Urinary bladder (tissue), 4 donors: ENCODE results near the gene SERPINA12. TPM values are rescaled to one million over a fixed set of nuclear protein-coding genes. Genes with fewer than 3 reads are reported as not detected.

Experiments used
- DNase-seq: peaks from one replicate; pipeline ENCODE4 v3.0.0-alpha.2; 2015; ENCODE audit errors: extremely low spot score
- H3K27ac ChIP-seq: one replicate; pipeline ENCODE4 v1.5.1; 2013; ENCODE audit warnings: low read depth, mild to moderate bottlenecking, moderate library complexity
- H3K36me3 ChIP-seq: one replicate; pipeline ENCODE4 v1.6.1; 2013; ENCODE audit warnings: mild to moderate bottlenecking, moderate library complexity; ENCODE audit not compliant: insufficient read depth
- H3K4me1 ChIP-seq: one replicate; pipeline ENCODE4 v1.6.1; 2013; ENCODE audit warnings: mild to moderate bottlenecking, moderate library complexity; ENCODE audit not compliant: insufficient read depth
- H3K4me3 ChIP-seq: one replicate; pipeline ENCODE4 v1.5.1; 2013; ENCODE audit warnings: low read depth, low read length
- WGBS: extraction: QIAGEN DNeasy Blood & Tissue Kit; methylation state at CpG from one replicate; pipeline ENCODE4 v1.1.7; 2013; 5-methylcytosine and 5-hydroxymethylcytosine counted together
- polyA plus RNA-seq: library from polyadenylated mRNA; stranded (reverse); fragments of 200-250 nt; gene quantifications from one replicate; pipeline ENCODE4 v1.2.3, GENCODE V29; 2013
- total RNA-seq: library from RNA; depleted of rRNA; stranded (reverse); fragments of >200 nt; gene quantifications from one replicate; pipeline ENCODE4 v1.2.3, GENCODE V29; 2014
- donor health status: healthy with polysubstance abuse.
- donor health status: healthy.

The SERPINA12 gene
- total and polyA plus RNA-seq, 2 donors = not detected

DNA sequence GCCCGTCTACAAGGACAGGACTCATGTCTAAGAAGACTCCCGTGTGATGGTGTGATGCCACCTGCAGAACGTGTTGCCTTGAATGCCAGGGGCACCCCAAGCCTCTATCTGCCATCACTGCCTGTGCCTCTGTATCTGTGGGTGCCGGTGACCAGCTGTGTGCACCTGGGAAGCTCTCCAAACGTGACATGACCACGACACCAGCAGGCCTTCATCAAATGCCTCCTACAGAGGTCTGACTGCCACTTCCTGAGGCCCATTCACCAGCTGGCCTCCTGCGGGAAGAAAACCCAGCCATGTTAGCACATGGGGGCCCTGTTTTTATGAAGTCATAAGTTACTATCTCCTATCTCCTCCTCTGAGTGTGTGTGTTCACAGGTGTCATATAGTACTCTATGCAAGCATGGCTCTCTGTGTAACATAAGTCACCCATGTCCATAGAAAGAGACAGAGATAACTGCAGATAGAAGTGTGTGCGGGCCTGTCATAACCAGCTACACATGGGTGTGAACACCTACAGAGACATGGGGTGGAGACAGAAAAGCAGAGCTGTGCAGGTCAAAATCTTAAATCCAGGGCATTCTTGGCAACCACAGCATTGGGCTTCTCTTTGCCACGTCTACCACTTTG lies 33.7 kb upstream of the SERPINA12 start:
- Histone ChIP-seq H3K36me3 (no peaks in the 10 kb centered on the region), H3K27ac (no peak overlapping the region), H3K4me3 (no peak overlapping the region), H3K4me1 (no peaks in the 10 kb centered on the region)
- 60% methylated on average over 9 of the region's 9 CpGs for WGBS
- no peak for DNase-seq

DNA sequence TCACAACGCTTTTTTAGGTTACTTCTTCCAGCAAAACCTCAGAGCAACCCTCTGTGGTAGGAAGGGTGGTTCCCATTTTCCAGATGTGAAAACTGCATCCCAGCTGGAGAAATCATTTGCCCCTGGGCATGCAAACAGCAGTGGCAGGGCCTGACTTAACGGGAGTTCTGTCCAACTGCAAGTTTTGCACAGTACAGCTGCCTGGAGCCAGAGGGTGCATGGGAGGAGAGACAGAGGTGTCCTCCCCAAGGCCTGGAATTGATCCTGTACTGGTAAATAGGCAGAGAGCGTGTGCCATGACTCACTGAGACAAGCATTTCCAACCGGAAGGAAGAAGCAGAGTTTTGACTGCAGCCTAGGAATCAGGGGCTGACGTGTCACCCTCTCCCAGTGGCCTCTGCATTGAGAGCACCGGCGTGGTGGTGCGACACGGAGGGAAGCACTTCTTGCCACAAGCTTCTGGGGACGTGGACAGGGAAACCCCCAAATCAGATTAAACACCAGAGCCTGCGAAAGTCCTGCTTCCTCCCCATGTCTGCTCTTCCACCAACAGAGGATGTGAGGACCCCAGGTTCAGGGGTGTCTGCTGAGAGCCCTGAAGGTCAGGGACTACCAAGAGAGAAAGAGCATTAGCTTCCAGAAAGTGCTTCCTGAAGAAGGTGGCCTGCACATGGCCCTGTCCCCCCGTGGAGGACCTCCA lies 33.0 kb upstream of the SERPINA12 start:
- DNase-seq = no peak
- no peak overlapping the region for H3K27ac ChIP-seq
- 79% methylated on average over 12 of the region's 12 CpGs for WGBS
- H3K36me3 ChIP-seq = no peaks in the 10 kb centered on the region
- H3K4me3 ChIP-seq = no peak overlapping the region
- no peaks in the 10 kb centered on the region for H3K4me1 ChIP-seq

DNA sequence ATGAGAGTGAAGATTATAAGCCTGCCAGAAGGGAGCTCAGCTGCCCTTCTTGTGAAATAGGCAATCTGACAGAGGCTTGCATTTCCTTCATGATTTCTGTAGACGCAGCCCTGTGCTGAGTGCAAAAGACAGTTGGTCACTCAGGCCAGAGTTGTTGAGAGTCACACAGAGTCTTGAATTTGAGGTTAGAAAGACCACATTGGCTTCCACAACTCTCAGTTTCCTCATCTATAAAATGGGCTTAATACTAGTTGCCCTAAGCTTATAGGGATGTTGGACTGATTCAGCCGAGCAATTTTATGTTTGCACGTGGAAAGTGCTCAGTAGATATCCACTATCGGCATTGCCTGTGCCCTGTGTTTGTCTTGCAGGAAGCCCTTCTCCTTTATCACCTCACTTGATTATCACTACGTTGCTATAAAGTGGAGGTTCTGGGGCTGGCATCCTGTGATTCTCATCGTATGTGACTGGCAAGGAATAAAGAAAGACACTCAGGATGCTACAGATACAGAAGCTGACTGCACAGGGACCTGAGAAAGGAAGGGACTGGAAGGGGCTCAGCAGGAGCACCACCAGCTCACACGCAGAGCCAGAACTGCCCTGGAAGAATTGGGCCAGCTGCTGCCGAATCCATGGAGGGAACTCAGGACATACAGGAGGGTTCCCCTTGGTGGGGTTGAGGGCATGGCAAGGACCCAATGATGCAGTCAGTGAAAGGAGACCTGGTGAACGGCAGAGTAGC lies 32.1 kb upstream of the SERPINA12 start:
- no peak overlapping the region for H3K27ac ChIP-seq
- DNase-seq = no peak
- H3K36me3 ChIP-seq = no peaks in the 10 kb centered on the region
- 73% methylated on average over 9 of the region's 9 CpGs for WGBS
- no peak overlapping the region for H3K4me3 ChIP-seq
- H3K4me1 ChIP-seq = no peaks in the 10 kb centered on the region

DNA sequence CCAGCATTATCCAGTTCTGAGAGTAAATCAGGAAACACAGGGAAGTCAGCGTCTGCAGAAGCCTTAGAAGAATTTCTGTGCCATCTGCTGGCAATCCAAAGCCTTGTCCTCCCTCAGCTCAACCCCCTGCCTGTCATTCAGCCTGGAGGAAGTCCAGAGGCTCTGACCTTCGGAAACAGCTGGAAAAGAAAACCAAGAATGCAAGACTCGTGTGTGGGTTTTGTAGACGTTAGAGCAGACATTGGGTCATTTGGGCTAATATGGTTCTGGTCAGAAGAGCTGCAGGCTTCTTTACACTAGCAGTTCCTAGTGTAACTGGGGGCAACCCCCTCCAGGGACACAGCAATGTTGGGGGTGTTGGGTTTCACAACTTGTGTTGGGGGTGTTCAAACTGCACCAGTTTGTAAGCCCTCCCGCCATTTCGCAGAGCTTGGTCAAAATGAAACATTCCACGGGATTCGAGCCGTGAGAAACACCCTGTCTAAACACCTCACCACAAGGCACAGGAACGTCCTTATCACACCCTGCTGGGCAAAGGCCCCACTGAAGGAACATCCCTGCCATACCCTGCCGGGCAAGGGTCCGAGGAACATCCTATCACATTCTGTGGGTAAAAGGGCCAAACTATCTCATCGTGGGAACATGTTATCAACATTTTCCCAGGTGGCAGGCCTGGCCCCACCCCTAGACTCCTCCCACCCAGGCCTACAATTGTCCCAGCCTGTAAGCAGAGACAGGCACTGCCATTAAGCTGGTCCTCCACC lies 30.9 kb upstream of the SERPINA12 start:
- H3K4me3 ChIP-seq = no peak overlapping the region
- DNase-seq = no peak
- no peaks in the 10 kb centered on the region for H3K36me3 ChIP-seq
- no peak overlapping the region for H3K27ac ChIP-seq
- no peaks in the 10 kb centered on the region for H3K4me1 ChIP-seq
- 36% methylated on average over 13 of the region's 13 CpGs for WGBS

DNA sequence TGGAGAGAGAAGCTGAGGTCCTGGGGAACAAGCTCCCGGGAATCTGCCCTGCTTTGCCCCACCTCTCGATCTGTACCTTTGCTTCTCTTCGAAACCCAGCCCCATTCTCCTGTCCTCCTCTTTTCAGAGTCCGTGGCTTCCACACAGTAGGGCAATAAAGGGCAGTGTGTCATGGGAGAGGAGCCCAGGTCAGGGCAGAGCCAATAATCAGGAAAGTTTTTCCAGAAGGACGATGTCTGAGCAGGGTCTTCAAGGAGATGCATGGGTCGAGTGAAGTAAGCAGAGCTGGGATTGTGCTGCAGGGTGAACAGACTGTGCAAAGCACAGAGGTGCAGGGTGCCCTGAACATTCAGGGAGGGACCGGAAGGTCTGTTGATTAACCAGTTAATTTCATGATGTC lies 29.9 kb upstream of the SERPINA12 start:
- no peak for DNase-seq
- Histone ChIP-seq H3K4me3 (no peak overlapping the region), H3K4me1 (no peaks in the 10 kb centered on the region), H3K36me3 (no peaks in the 10 kb centered on the region), H3K27ac (no peak overlapping the region)
- 73% methylated on average over 7 of the region's 7 CpGs for WGBS

DNA sequence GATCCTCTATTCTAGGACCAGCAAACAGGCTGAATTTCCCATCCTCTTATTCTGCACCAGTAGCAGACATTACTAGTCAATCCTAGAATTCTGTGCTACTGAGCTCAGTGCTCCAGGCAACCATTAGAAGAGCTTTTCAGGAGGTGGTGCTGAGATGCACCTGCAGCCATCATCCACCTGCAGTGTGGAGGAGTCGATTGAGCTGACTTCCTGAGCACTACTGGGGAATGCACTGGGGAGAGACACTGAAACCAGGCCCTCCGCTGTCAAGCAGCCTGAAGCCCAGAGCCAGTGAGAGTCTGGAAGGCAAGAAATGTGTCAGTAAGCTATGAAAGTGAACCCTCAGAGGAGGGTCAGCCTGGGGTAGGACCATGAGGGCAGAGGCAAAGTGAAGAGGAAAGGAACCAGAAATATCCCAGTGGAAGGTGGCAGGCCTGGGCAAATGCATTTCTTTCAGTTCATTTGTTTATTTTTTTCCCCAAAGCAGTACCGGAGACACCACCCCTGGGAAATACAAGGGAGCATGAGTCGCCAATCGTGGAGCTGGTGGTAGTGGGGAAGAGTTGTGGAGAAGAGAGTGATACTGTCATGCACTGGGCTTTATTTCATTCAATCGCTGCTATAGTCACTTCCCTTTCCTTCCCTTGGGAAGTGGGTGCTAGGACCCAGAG lies 28.9 kb upstream of the SERPINA12 start:
- no peak overlapping the region for H3K27ac ChIP-seq
- no peak for DNase-seq
- no peaks in the 10 kb centered on the region for H3K36me3 ChIP-seq
- WGBS = 85% methylated on average over 6 of the region's 6 CpGs
- H3K4me3 ChIP-seq = no peak overlapping the region
- no peaks in the 10 kb centered on the region for H3K4me1 ChIP-seq

DNA sequence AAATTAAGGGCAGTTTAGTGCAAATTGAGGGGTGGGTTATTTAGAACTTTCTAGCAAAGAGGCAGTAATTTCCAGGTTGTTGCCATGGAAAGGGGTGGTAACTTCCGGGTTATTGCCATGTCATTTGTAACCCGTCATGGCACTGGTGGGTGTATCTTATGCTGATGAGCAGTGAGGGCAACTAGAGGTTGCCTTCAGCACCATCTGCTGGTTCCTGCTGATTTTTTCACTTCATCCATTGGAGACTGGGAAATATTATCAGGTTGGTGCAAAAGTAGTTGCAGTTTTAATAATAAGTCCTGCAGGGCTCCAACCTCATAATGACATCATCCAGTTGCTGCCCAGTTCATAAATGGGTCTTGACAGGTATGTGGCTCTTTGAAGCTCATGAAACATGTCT lies 27.6 kb upstream of the SERPINA12 start:
- H3K36me3 ChIP-seq = no peaks in the 10 kb centered on the region
- WGBS = 35% methylated on average over 2 of the region's 2 CpGs
- no peak overlapping the region for H3K27ac ChIP-seq
- H3K4me1 ChIP-seq = no peaks in the 10 kb centered on the region
- H3K4me3 ChIP-seq = no peak overlapping the region
- no peak for DNase-seq

DNA sequence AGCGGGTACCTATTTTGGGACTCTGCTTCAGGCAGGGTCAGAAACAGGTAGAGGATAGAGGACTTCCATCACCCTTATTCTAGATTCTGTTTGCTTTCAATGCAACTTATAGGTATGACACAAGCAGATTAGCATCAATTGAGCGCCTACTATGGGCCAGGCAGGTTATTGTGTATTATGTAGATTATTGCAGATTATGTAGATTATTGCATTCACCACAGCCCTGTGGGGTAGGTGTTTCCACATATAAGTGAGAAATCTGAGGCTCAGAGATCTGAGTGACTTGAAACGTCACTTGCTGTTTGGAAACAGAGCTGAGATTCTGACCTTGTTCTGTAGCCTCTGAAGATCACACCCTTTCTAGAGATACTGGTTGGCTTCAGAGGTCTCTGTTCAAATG lies 26.2 kb upstream of the SERPINA12 start:
- no peak overlapping the region for H3K27ac ChIP-seq
- no peaks in the 10 kb centered on the region for H3K4me1 ChIP-seq
- DNase-seq = no peak
- H3K36me3 ChIP-seq = no peaks in the 10 kb centered on the region
- no peak overlapping the region for H3K4me3 ChIP-seq
- WGBS = 64% methylated on average over 3 of the region's 3 CpGs

DNA sequence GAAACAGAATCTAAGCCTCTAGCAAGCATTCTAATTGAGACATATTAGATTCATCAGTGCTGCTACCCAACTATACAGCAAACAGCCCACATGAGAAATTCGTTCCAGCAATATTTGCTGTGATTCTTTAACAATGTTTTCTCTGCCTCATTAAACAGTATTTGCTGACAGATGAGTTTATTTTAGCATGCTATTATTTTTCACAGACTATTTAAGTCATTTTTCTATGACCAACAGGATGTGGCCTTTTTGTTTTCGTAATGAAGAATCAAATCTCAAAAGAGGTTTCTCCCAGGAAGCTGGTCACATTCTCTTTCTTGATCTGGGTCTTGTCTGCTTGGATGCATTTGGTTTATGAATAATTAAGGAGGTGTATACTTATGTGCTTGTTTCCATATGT lies 23.2 kb upstream of the SERPINA12 start:
- no peak for DNase-seq
- Histone ChIP-seq H3K4me1 (no peaks in the 10 kb centered on the region), H3K4me3 (no peak overlapping the region), H3K36me3 (no peaks in the 10 kb centered on the region), H3K27ac (no peak overlapping the region)
- 54% methylated on average over 2 of the region's 2 CpGs for WGBS

DNA sequence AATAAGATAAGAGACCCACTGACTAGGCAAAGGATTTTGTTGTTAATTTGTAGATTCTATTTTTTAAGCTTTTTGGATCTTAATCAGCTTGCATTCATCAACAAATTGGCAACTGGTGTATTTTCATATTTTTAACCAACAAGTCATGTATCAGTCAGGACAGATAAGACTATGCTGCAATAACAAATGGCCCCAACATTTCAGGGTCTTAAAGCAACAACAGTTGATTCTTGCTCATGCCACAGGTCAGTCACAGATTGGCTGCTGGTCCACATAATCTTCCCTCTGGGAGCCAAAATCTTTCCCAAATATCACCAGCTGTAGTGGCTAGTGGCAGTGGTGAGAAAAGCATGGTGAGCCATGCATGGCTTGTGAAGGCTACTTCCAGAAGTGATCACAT lies 21.9 kb upstream of the SERPINA12 start:
- DNase-seq = no peak
- no peaks in the 10 kb centered on the region for H3K36me3 ChIP-seq
- no peak overlapping the region for H3K4me3 ChIP-seq
- no peaks in the 10 kb centered on the region for H3K4me1 ChIP-seq
- no peak overlapping the region for H3K27ac ChIP-seq

DNA sequence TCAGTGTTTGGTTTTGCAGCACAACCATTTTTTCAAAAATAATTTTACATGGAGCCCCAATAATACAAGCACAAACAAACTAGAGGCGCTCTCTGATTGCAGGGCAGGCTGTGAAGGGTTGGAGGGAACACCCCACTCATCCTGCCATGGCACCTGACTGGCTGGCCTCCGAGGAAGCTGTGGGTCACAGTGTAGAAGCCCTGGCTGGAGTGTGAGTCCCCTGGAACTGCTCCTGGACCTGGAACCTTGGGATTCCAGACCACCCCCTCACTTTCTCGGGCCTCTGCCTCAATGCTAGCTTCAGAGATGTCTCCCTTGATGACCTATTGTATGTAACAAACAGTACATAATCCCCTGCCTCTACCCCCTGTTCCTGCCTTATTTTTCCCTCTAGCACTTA lies 14.8 kb upstream of the SERPINA12 start:
- no peaks in the 10 kb centered on the region for H3K36me3 ChIP-seq
- no peaks in the 10 kb centered on the region for H3K4me1 ChIP-seq
- WGBS = 70% methylated on average over 3 of the region's 3 CpGs

DNA sequence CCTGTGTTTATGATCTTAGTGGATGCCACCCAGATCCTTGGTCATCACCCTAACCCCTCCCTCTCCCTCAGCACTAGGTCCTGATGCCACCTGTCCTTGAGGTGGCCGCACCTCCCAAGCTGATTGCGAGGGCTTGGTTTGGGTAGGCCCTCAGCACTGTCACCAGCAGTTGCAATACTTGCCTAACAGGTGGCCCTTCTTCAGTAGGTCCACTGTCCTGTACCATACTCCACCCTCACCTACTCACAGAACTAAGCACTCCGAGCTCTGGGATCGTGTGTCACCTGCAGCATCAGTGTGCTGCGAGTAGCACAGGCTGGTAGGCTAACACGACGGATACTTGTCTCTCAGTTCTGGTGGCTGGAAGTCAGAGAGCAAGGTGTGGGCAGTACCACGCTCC lies 14.0 kb upstream of the SERPINA12 start:
- DNase-seq = no peak
- no peaks in the 10 kb centered on the region for H3K36me3 ChIP-seq
- no peak overlapping the region for H3K4me3 ChIP-seq
- H3K4me1 ChIP-seq = no peaks in the 10 kb centered on the region
- WGBS = 88% methylated on average over 8 of the region's 8 CpGs
- no peak overlapping the region for H3K27ac ChIP-seq

More for the DNA sequence above, 14.8 kb upstream of the SERPINA12 start:
- H3K4me3 ChIP-seq = no peak overlapping the region
- no peak overlapping the region for H3K27ac ChIP-seq
- no peak for DNase-seq

DNA sequence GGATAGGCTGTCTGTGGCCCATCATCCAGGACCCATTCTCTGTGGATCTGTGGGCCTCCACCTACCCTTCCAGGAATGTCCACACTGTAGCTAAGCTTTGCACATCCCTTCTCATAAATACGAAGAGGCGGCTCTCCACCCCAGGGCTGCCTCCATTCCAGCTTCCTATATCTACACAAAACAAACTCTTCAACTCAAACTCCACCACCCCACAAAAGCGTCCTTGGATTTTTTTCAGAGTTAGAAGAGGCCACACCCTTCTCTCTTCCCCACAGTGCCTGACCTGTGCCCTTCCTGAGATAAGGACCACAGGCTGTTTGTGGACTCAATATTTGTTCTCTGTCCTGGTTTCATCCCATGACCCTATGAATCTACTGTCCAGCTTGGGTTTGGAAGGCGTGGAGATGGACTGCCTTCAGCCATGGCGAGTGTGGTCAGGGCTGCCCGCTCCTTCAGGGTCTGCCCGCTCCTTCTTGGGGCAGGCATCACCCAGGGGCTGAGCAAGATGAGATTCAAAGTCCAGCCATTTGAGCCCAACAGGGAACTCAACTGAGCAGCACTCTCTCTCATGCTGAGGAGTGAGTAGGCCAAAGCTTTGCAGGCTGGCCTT lies 13.0 kb upstream of the SERPINA12 start:
- DNase-seq = no peak
- Histone ChIP-seq H3K27ac (no peak overlapping the region), H3K4me1 (no peaks in the 10 kb centered on the region), H3K36me3 (no peaks in the 10 kb centered on the region), H3K4me3 (no peak overlapping the region)
- WGBS = 85% methylated on average over 7 of the region's 7 CpGs
